Lower leg skin (tissue), 3 donors: Measurements from ENCODE around the gene RABEPK.

Source experiments
- CTCF ChIP-seq, 3 donors: fragments of 450-650 bp; IDR thresholded peaks; one replicate each; pipeline ENCODE4 v1.5.1; 2016; ENCODE audit warnings: antibody characterized with exemption in 3 of 3, mild to moderate bottlenecking in 3 of 3, moderate library complexity in 2 of 3
- POLR2A ChIP-seq, 2 donors: fragments of 450-650 bp; IDR thresholded peaks; one replicate each; pipeline ENCODE4 v1.6.1; 2016 to 2017; ENCODE audit warnings: antibody characterized with exemption in 2 of 2, mild to moderate bottlenecking in 1 of 2, moderate library complexity in 1 of 2

- TF ChIP-seq POLR2A (IDR thresholded peaks at IDR 0.05) (no peak), CTCF (IDR thresholded peaks at IDR 0.05) (no peak)
Observed at GRCh38 chr9:125204477-125204876, 4.1 kb downstream of the RABEPK start.
